Neural cell (in vitro differentiated cells): Measurements from ENCODE around the gene HERC2. TPM values are rescaled to one million over a fixed set of nuclear protein-coding genes. Genes with fewer than 3 reads are reported as not detected.

ENCODE experiments used
- H2AFZ ChIP-seq: fragments of 200-600, 300-800 bp; sonication (generic), shearing (Covaris generic); 2 replicates; pipeline ENCODE4 v1.6.0; 2014; ENCODE audit warnings: low read depth, mild to moderate bottlenecking, antibody characterized with exemption, low read length, moderate library complexity
- H3F3A ChIP-seq: fragments of 200-600 bp; shearing (Covaris generic); 2 replicates; pipeline ENCODE4 v1.6.1; 2016; ENCODE audit warnings: mild to moderate bottlenecking, moderate library complexity, mixed read lengths, antibody characterized with exemption, low read length; ENCODE audit not compliant: insufficient read depth, poor library complexity, severe bottlenecking
- H3K27ac ChIP-seq: fragments of 200-600, 300-800 bp; sonication (generic), shearing (Covaris generic); 2 replicates; pipeline ENCODE4 v1.5.1; 2014; ENCODE audit warnings: mild to moderate bottlenecking, low read length, moderate library complexity
- H3K27me3 ChIP-seq: fragments of 300-800, 200-600 bp; sonication (generic), shearing (Covaris generic); 2 replicates; pipeline ENCODE4 v1.6.0; 2014; ENCODE audit warnings: mild to moderate bottlenecking, low read depth, low read length, moderate library complexity; ENCODE audit not compliant: insufficient read depth
- H3K36me3 ChIP-seq: fragments of 300-800, 200-600 bp; sonication (generic), shearing (Covaris generic); 2 replicates; pipeline ENCODE4 v1.5.1; 2014; ENCODE audit warnings: mild to moderate bottlenecking, antibody characterized with exemption, low read length, moderate library complexity; ENCODE audit not compliant: insufficient read depth
- H3K4me2 ChIP-seq: fragments of 300-800, 200-600 bp; sonication (generic), shearing (Covaris generic); 2 replicates; pipeline ENCODE4 v1.6.0; 2014; ENCODE audit warnings: mild to moderate bottlenecking, low read length
- H3K4me3 ChIP-seq: fragments of 300-800, 200-600 bp; sonication (generic), shearing (Covaris generic); 2 replicates; pipeline ENCODE4 v1.5.1; 2014; ENCODE audit warnings: mild to moderate bottlenecking, low read length, moderate library complexity
- H3K79me2 ChIP-seq: fragments of 200-600 bp; shearing (Covaris generic); replicated peaks from 2 replicates; pipeline ENCODE4 v1.6.0; 2014; ENCODE audit warnings: mild to moderate bottlenecking, low read length, moderate library complexity; ENCODE audit not compliant: insufficient read depth
- H3K9ac ChIP-seq: fragments of 300-800, 200-600 bp; sonication (generic), shearing (Covaris generic); 2 replicates; pipeline ENCODE4 v1.6.1; 2016; ENCODE audit warnings: mild to moderate bottlenecking, low read length, mixed read lengths
- H3K9me2 ChIP-seq: fragments of 200-600 bp; shearing (Covaris generic); 2 replicates; pipeline ENCODE4 v1.6.1; 2016; ENCODE audit warnings: mild to moderate bottlenecking, low read length, mixed read lengths; ENCODE audit not compliant: insufficient read depth
- H3K9me3 ChIP-seq: fragments of 200-600, 300-800 bp; sonication (generic), shearing (Covaris generic); 2 replicates; pipeline ENCODE4 v1.6.1; 2016; ENCODE audit warnings: mild to moderate bottlenecking, mixed run types, low read length, moderate library complexity, mixed read lengths
- H4K20me1 ChIP-seq: fragments of 200-600 bp; shearing (Covaris generic); 2 replicates; pipeline ENCODE4 v1.6.1; 2016; ENCODE audit warnings: mild to moderate bottlenecking, mixed run types; ENCODE audit not compliant: insufficient read depth
- EP300 ChIP-seq: fragments of 450-650 bp; conservative IDR thresholded peaks from 2 replicates; pipeline ENCODE4 v1.6.1; 2014; ENCODE audit warnings: antibody characterized with exemption, mild to moderate bottlenecking, moderate library complexity; ENCODE audit not compliant: poor library complexity, severe bottlenecking
- EZH2 ChIP-seq: fragments of 200-600, 300-800 bp; shearing (Covaris generic), sonication (generic); IDR thresholded peaks from 2 replicates; pipeline ENCODE4 v1.6.1; 2014; ENCODE audit warnings: antibody characterized with exemption, low read length, borderline replicate concordance, mild to moderate bottlenecking; ENCODE audit not compliant: insufficient read depth, poor library complexity, severe bottlenecking
- RAD21 ChIP-seq: fragments of 450-650 bp; conservative IDR thresholded peaks from 2 replicates; pipeline ENCODE4 v1.6.1; 2014; ENCODE audit warnings: antibody characterized with exemption, mild to moderate bottlenecking, moderate library complexity
- TAF1 ChIP-seq: IDR thresholded peaks from 2 replicates; pipeline ENCODE4 v1.6.1; 2012; ENCODE audit warnings: low read depth
- polyA plus RNA-seq: library from polyadenylated mRNA; depleted of rRNA; stranded (reverse); fragments of >200 nt; gene quantifications from 2 replicates; pipeline ENCODE4 v1.2.3, GENCODE V29; 2014
- TF ChIP-seq, protein P1 (sequence below): IDR thresholded peaks from 2 replicates; pipeline ENCODE4 v1.6.1; 2012; ENCODE audit warnings: borderline replicate concordance
- TF ChIP-seq, protein P2 (sequence below): fragments of 450-650 bp; IDR thresholded peaks from 2 replicates; pipeline ENCODE4 v1.5.1; 2014; ENCODE audit warnings: antibody characterized with exemption, mild to moderate bottlenecking, moderate library complexity; ENCODE audit not compliant: poor library complexity, severe bottlenecking

The HERC2 gene
- polyA plus RNA-seq, 1 donor from 2014 or later, result 47.3 TPM

DNA sequence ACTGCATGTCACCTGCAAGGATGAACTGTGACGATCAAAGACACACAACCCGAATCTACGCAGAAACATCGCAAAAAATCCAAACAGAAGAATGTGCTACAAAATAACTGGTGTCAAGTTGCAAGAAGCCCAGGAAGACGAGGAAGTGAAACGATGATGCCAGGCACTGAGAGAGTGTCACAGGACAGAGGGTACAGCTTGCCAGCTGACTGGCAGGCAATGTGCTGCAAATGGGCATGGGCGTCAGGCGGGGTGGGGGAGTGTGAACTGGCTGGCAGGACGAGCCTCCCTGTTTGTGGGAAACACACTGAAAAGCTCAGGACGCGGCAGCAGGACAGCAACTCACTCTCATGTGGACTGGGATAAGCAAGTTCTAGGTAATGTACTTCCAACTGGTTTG, 193.9 kb downstream of the HERC2 start:
- Histone ChIP-seq H3K27me3 (no peaks in the 10 kb centered on the region), H3K27ac (no peak overlapping the region), H3K4me3 (no peak overlapping the region), H4K20me1 (no peaks in the 10 kb centered on the region), H3F3A (no peaks in the 10 kb centered on the region), H3K36me3 (no peaks in the 10 kb centered on the region), H3K9ac (no peak overlapping the region), H3K4me2 (no peak overlapping the region), H2AFZ (no peak overlapping the region), H3K9me3 (no peaks in the 10 kb centered on the region), H3K79me2 (no peaks in the 10 kb centered on the region), H3K9me2 (no peaks in the 10 kb centered on the region)
- TF ChIP-seq EZH2, result no peak
- TF ChIP-seq, protein P1, sequence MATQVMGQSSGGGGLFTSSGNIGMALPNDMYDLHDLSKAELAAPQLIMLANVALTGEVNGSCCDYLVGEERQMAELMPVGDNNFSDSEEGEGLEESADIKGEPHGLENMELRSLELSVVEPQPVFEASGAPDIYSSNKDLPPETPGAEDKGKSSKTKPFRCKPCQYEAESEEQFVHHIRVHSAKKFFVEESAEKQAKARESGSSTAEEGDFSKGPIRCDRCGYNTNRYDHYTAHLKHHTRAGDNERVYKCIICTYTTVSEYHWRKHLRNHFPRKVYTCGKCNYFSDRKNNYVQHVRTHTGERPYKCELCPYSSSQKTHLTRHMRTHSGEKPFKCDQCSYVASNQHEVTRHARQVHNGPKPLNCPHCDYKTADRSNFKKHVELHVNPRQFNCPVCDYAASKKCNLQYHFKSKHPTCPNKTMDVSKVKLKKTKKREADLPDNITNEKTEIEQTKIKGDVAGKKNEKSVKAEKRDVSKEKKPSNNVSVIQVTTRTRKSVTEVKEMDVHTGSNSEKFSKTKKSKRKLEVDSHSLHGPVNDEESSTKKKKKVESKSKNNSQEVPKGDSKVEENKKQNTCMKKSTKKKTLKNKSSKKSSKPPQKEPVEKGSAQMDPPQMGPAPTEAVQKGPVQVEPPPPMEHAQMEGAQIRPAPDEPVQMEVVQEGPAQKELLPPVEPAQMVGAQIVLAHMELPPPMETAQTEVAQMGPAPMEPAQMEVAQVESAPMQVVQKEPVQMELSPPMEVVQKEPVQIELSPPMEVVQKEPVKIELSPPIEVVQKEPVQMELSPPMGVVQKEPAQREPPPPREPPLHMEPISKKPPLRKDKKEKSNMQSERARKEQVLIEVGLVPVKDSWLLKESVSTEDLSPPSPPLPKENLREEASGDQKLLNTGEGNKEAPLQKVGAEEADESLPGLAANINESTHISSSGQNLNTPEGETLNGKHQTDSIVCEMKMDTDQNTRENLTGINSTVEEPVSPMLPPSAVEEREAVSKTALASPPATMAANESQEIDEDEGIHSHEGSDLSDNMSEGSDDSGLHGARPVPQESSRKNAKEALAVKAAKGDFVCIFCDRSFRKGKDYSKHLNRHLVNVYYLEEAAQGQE, result no peak
- TF ChIP-seq TAF1, result no peak
- TF ChIP-seq RAD21, result no peak
- TF ChIP-seq, protein P2, sequence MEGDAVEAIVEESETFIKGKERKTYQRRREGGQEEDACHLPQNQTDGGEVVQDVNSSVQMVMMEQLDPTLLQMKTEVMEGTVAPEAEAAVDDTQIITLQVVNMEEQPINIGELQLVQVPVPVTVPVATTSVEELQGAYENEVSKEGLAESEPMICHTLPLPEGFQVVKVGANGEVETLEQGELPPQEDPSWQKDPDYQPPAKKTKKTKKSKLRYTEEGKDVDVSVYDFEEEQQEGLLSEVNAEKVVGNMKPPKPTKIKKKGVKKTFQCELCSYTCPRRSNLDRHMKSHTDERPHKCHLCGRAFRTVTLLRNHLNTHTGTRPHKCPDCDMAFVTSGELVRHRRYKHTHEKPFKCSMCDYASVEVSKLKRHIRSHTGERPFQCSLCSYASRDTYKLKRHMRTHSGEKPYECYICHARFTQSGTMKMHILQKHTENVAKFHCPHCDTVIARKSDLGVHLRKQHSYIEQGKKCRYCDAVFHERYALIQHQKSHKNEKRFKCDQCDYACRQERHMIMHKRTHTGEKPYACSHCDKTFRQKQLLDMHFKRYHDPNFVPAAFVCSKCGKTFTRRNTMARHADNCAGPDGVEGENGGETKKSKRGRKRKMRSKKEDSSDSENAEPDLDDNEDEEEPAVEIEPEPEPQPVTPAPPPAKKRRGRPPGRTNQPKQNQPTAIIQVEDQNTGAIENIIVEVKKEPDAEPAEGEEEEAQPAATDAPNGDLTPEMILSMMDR, result no peak
- no peak for TF ChIP-seq EP300

DNA sequence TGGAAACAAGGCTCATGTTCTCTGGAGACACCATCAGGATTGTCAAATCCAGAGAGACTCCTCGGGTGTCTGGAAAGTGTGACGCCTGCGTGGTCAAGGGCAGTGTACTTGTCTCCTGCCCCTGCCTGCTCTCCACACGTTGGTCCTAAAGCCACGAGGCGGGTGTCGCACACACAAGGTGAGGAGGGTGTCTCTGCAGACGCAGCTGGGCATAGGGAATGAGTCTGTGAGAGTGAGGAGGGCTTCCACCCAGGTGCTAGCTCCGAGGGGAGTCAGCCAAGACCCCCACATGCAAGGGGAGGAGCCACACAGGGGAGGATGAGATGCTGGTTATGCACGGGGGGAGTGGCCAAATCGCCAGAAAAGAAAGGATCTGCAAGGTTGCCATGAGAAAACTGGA, 194.9 kb downstream of the HERC2 start:
- H3K79me2 ChIP-seq, result no peaks in the 10 kb centered on the region
- no peaks in the 10 kb centered on the region for H3K9me2 ChIP-seq
- H4K20me1 ChIP-seq, result no peaks in the 10 kb centered on the region
- TF ChIP-seq, protein P2, result no peak
- no peak for TF ChIP-seq EP300
- no peak for TF ChIP-seq TAF1
- TF ChIP-seq, protein P1, result no peak
- no peak for TF ChIP-seq EZH2
- no peak overlapping the region for H3K4me2 ChIP-seq
- H2AFZ ChIP-seq, result no peak overlapping the region
- no peaks in the 10 kb centered on the region for H3F3A ChIP-seq
- H3K9me3 ChIP-seq, result no peaks in the 10 kb centered on the region
- no peak overlapping the region for H3K9ac ChIP-seq
- H3K4me3 ChIP-seq, result no peak overlapping the region
- H3K36me3 ChIP-seq, result no peaks in the 10 kb centered on the region
- no peaks in the 10 kb centered on the region for H3K27me3 ChIP-seq
- no peak overlapping the region for H3K27ac ChIP-seq
